ENCODE results near the gene KRTDAP. TPM values are rescaled to one million over a fixed set of nuclear protein-coding genes. Genes with fewer than 3 reads are reported as not detected.

Gene KRTDAP
- total RNA-seq, 6 experiments from 2014 or later: not detected

- Mint-ChIP-seq H3K27ac (no peak overlapping the region), H3K4me3 (no peak overlapping the region), H3K36me3 (ENCODE audit: low read depth) (no peaks in the 10 kb centered on the region), H3K4me1 (ENCODE audit: low read depth) (peaks cover 3% of the 10 kb centered on the region), H3K9me3 (no peaks in the 10 kb centered on the region), H3K27me3 (ENCODE audit: insufficient read depth) (peaks cover 37% of the 10 kb centered on the region)
- DNase-seq: no peak
- no peak for TF ChIP-seq CTCF (IDR thresholded peaks at IDR 0.05)
Measured at GRCh38 chr19:35455616-35456201, 34.6 kb downstream of the KRTDAP start.

- Mint-ChIP-seq H3K27me3 (ENCODE audit: insufficient read depth) (peaks cover 42% of the 10 kb centered on the region), H3K9me3 (no peaks in the 10 kb centered on the region), H3K4me3 (no peak overlapping the region), H3K4me1 (ENCODE audit: low read depth) (no peaks in the 10 kb centered on the region), H3K27ac (no peak overlapping the region), H3K36me3 (ENCODE audit: low read depth) (no peaks in the 10 kb centered on the region)
- no peak for TF ChIP-seq CTCF (IDR thresholded peaks at IDR 0.05)
- no peak for DNase-seq
Measured at GRCh38 chr19:35454663-35455062, 35.6 kb downstream of the KRTDAP start.

GRCh38 chr19:35451338-35452096 lies 38.7 kb downstream of the KRTDAP start:
- no peak for DNase-seq
- no peaks in the 10 kb centered on the region for H3K9me3 Mint-ChIP-seq
- no peaks in the 10 kb centered on the region for H3K36me3 Mint-ChIP-seq (ENCODE audit: low read depth)
- no peak overlapping the region for H3K4me3 Mint-ChIP-seq
- TF ChIP-seq CTCF (IDR thresholded peaks at IDR 0.05): no peak
- H3K27me3 Mint-ChIP-seq (ENCODE audit: insufficient read depth): peaks cover 43% of the 10 kb centered on the region
- no peaks in the 10 kb centered on the region for H3K4me1 Mint-ChIP-seq (ENCODE audit: low read depth)
- no peak overlapping the region for H3K27ac Mint-ChIP-seq

- Mint-ChIP-seq H3K4me1 (ENCODE audit: low read depth) (no peaks in the 10 kb centered on the region), H3K27ac (no peak overlapping the region), H3K9me3 (no peaks in the 10 kb centered on the region), H3K4me3 (no peak overlapping the region), H3K36me3 (ENCODE audit: low read depth) (no peaks in the 10 kb centered on the region), H3K27me3 (ENCODE audit: insufficient read depth) (peaks cover 57% of the 10 kb centered on the region)
- no peak for TF ChIP-seq CTCF (IDR thresholded peaks at IDR 0.05)
- no peak for DNase-seq
Measured at GRCh38 chr19:35449359-35450043, 40.8 kb downstream of the KRTDAP start.

- peaks cover 51% of the 10 kb centered on the region for H3K27me3 Mint-ChIP-seq (ENCODE audit: insufficient read depth)
- no peaks in the 10 kb centered on the region for H3K36me3 Mint-ChIP-seq (ENCODE audit: low read depth)
- DNase-seq: no peak
- H3K4me1 Mint-ChIP-seq (ENCODE audit: low read depth): no peaks in the 10 kb centered on the region
- no peak for TF ChIP-seq CTCF (IDR thresholded peaks at IDR 0.05)
- H3K27ac Mint-ChIP-seq: no peak within 1 kb of the TSS
- no peak within 1 kb of the TSS for H3K4me3 Mint-ChIP-seq
- H3K9me3 Mint-ChIP-seq: no peaks in the 10 kb centered on the region
Measured at GRCh38 chr19:35447606-35448469, 42.4 kb downstream of the KRTDAP start, which contains the start of gene FFAR2. TSS of gene FFAR2 (plus strand) at chr19:35448257. CDS start at chr19:35449715, 1,458 bp downstream.

Data from HFFc6 (cell line).